Bone marrow (tissue), 2 donors: ENCODE measurements around the gene ADORA1.
A peak's percentile ranks its signal among the peaks of the same experiment; 100 is the strongest.

Source experiments
- DNase-seq, 2 donors: peaks; one replicate each; lab custom pipeline; 2025; lab: John Stamatoyannopoulos, UW

ADORA1 gene

GRCh38 chr1:203216274-203217138, 89.0 kb downstream of the ADORA1 start:
- DNase-seq: peak in 1 of 2 donors; percentile 30
